ENCODE measurements around the gene TMEM190. TPM values are rescaled to one million over a fixed set of nuclear protein-coding genes. Genes with fewer than 3 reads are reported as not detected.

The TMEM190 gene
- total RNA-seq, 4 donors from 2014 or later: not detected

GRCh38 chr19:55355213-55355821 is 21.3 kb upstream of the TMEM190 start:
- Histone ChIP-seq H3K9me3 (no peaks in the 10 kb centered on the region), H3K4me1 (peaks cover 0 to 26% (median 17%) of the 10 kb centered on the region in 3 donors), H3K4me3 (no peak overlapping the region), H3K27me3 (peaks cover 86% of the 10 kb centered on the region), H3K36me3 (no peaks in the 10 kb centered on the region), H3K27ac (no peak overlapping the region)
- 41 to 60% methylated on average over 2 to 8 of the region's 13 CpGs for WGBS, 2 donors (ENCODE audit: low coverage in 1 of 2)
- TF ChIP-seq, protein P1, sequence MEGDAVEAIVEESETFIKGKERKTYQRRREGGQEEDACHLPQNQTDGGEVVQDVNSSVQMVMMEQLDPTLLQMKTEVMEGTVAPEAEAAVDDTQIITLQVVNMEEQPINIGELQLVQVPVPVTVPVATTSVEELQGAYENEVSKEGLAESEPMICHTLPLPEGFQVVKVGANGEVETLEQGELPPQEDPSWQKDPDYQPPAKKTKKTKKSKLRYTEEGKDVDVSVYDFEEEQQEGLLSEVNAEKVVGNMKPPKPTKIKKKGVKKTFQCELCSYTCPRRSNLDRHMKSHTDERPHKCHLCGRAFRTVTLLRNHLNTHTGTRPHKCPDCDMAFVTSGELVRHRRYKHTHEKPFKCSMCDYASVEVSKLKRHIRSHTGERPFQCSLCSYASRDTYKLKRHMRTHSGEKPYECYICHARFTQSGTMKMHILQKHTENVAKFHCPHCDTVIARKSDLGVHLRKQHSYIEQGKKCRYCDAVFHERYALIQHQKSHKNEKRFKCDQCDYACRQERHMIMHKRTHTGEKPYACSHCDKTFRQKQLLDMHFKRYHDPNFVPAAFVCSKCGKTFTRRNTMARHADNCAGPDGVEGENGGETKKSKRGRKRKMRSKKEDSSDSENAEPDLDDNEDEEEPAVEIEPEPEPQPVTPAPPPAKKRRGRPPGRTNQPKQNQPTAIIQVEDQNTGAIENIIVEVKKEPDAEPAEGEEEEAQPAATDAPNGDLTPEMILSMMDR (IDR thresholded peaks at IDR 0.05): no peak
- TF ChIP-seq EP300 (IDR thresholded peaks at IDR 0.05) (no peak), POLR2A (IDR thresholded peaks at IDR 0.05) (no peak), POLR2AphosphoS5 (IDR thresholded peaks at IDR 0.05) (no peak)
- ATAC-seq: no peak

- no peak overlapping the region for H3K27ac ChIP-seq
- no peak for ATAC-seq
- WGBS, 2 donors (ENCODE audit: low coverage in 1 of 2): 92% methylated on average over 2 of the region's 19 CpGs; no CpG with 5 or more reads in 1 of the 2 donors
- no peaks in the 10 kb centered on the region for H3K9me3 ChIP-seq
- TF ChIP-seq EP300 (IDR thresholded peaks at IDR 0.05) (no peak), POLR2AphosphoS5 (IDR thresholded peaks at IDR 0.05) (no peak), POLR2A (IDR thresholded peaks at IDR 0.05) (no peak)
- TF ChIP-seq, protein P1 (IDR thresholded peaks at IDR 0.05): no peak
- no peak overlapping the region for H3K4me3 ChIP-seq
- peaks cover 0 to 18% (median 12%) of the 10 kb centered on the region in 3 donors for H3K4me1 ChIP-seq
- H3K36me3 ChIP-seq: no peaks in the 10 kb centered on the region
- peaks cover 81% of the 10 kb centered on the region for H3K27me3 ChIP-seq
These were observed 18.1 kb upstream of the TMEM190 start for GRCh38 chr19:55358493-55358892.

GRCh38 chr19:55358943-55359908 is 17.4 kb upstream of the TMEM190 start:
- ATAC-seq: no peak
- TF ChIP-seq POLR2A (IDR thresholded peaks at IDR 0.05) (no peak), POLR2AphosphoS5 (IDR thresholded peaks at IDR 0.05) (no peak), EP300 (IDR thresholded peaks at IDR 0.05) (no peak)
- TF ChIP-seq, protein P1 (IDR thresholded peaks at IDR 0.05): no peak
- H3K36me3 ChIP-seq: no peaks in the 10 kb centered on the region
- H3K9me3 ChIP-seq: no peaks in the 10 kb centered on the region
- WGBS, 2 donors (ENCODE audit: low coverage in 1 of 2): 80 to 88% methylated on average over 1 to 5 of the region's 32 CpGs
- H3K27me3 ChIP-seq: peaks cover 74% of the 10 kb centered on the region
- peaks cover 0 to 11% (median 5%) of the 10 kb centered on the region in 3 donors for H3K4me1 ChIP-seq
- no peak overlapping the region for H3K27ac ChIP-seq
- H3K4me3 ChIP-seq: no peak overlapping the region

DNA sequence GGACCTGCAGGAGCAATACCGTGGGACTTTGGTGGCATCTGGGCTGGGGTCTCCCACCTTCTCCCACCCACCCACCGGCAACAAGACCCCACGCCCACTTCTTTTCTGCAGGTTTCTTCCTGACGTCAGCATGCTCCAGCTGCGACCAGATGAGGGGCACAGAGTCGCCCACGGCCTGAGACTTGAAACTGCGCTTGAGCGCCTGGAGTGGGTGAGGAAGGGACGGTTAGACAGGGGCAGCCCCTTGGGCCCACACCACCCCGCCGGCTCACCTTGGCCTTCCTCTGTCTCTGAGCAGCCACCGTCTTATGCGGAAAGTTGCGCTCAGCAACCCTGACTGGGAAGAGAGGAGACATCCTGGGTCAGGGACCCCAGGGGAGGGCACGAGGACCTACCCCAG is 15.7 kb upstream of the TMEM190 start:
- Histone ChIP-seq H3K9me3 (no peaks in the 10 kb centered on the region), H3K27ac (no peak overlapping the region), H3K36me3 (no peaks in the 10 kb centered on the region), H3K4me3 (no peak overlapping the region), H3K27me3 (peaks cover 74% of the 10 kb centered on the region), H3K4me1 (no peaks in the 10 kb centered on the region)
- TF ChIP-seq POLR2A (IDR thresholded peaks at IDR 0.05) (no peak), POLR2AphosphoS5 (IDR thresholded peaks at IDR 0.05) (no peak), EP300 (IDR thresholded peaks at IDR 0.05) (no peak)
- TF ChIP-seq, protein P1 (IDR thresholded peaks at IDR 0.05): no peak
- no peak for ATAC-seq
- 100% methylated on average over 1 of the region's 16 CpGs; no CpG with 5 or more reads in 1 of the 2 donors for WGBS, 2 donors (ENCODE audit: low coverage in 1 of 2)

All from gastroesophageal sphincter (tissue), 4 donors.